SK-N-SH (cell line): Measurements from ENCODE around the gene ARMC6. TPM values are rescaled to one million over a fixed set of nuclear protein-coding genes. Genes with fewer than 3 reads are reported as not detected.
A peak's percentile ranks its signal among the peaks of the same experiment; 100 is the strongest.

Experiments used
- CTCF ChIA-PET: fragments of 300-600, 350-600 bp; formaldehyde crosslinking; extraction: SDS; loops from one replicate; lab custom pipeline; 2021; lab: Yijun Ruan, JAX
- POLR2A ChIA-PET: fragments of 350-600 bp; sonication (Branson Sonifier 250); formaldehyde crosslinking; extraction: SDS; loops from one replicate; lab custom pipeline; 2020; ENCODE audit warnings: antibody characterized with exemption, inconsistent platforms; lab: Yijun Ruan, JAX
- DNase-seq: peaks from one replicate; pipeline ENCODE4 v3.0.0; 2012
- H2AFZ ChIP-seq: fragments of 200-600 bp; sonication (generic); 2 replicates; pipeline ENCODE4 v1.8.1; 2016; ENCODE audit warnings: antibody characterized with exemption, mild to moderate bottlenecking, low read depth
- H3F3A ChIP-seq: fragments of 200-600 bp; sonication (generic); replicated peaks from 2 replicates; pipeline ENCODE3; 2016; ENCODE audit warnings: antibody characterized with exemption, mild to moderate bottlenecking; ENCODE audit not compliant: insufficient read depth
- H3K27ac ChIP-seq, 2 experiments: fragments of 200-500 bp in 1 of 2; fragments of 200-600 bp in 1 of 2; sonication (Bioruptor generic) in 1 of 2; sonication (generic), shearing (Covaris generic) in 1 of 2; 2 replicates each; pipeline versions ENCODE4 v1.5.1 to v1.6.1; 2014 to 2016; ENCODE audit warnings: low read depth in 2 of 2, inconsistent platforms in 1 of 2, low read length in 1 of 2, mild to moderate bottlenecking in 1 of 2, mixed read lengths in 1 of 2
- H3K27me3 ChIP-seq: fragments of 200-600 bp; sonication (generic), shearing (Covaris generic); 2 replicates; pipeline ENCODE4 v1.6.1; 2016; ENCODE audit warnings: mixed run types; ENCODE audit not compliant: insufficient read depth
- H3K36me3 ChIP-seq, 2 experiments: fragments of 200-500 bp in 1 of 2; fragments of 200-600 bp in 1 of 2; sonication (Bioruptor generic) in 1 of 2; sonication (generic) in 1 of 2; replicated peaks in 1 of 2; 2 replicates each; pipeline versions ENCODE3 to v1.5.1; 2014 to 2016; ENCODE audit warnings: low read length in 1 of 2, mild to moderate bottlenecking in 1 of 2; ENCODE audit not compliant: insufficient read depth in 2 of 2, control insufficient read depth in 1 of 2
- H3K4me1 ChIP-seq, 2 experiments: fragments of 200-500 bp in 1 of 2; fragments of 200-600 bp in 1 of 2; sonication (Bioruptor generic) in 1 of 2; sonication (generic), shearing (Covaris generic) in 1 of 2; 2 replicates each; pipeline versions ENCODE4 v1.5.1 to v1.6.1; 2014 to 2016; ENCODE audit warnings: low read depth in 1 of 2, low read length in 1 of 2, mixed run types in 1 of 2; ENCODE audit not compliant: insufficient read depth in 2 of 2, control insufficient read depth in 1 of 2
- H3K4me2 ChIP-seq: fragments of 200-600 bp; sonication (generic), shearing (Covaris generic); 2 replicates; pipeline ENCODE4 v1.6.1; 2017; ENCODE audit warnings: mixed run types
- H3K4me3 ChIP-seq, 2 experiments: fragments of 200-500 bp in 1 of 2; fragments of 200-600 bp in 1 of 2; sonication (Bioruptor generic) in 1 of 2; sonication (generic), shearing (Covaris generic) in 1 of 2; 2 replicates each; pipeline versions ENCODE4 v1.5.1 to v1.8.1; 2014 to 2016; ENCODE audit warnings: low read depth in 2 of 2, inconsistent platforms in 1 of 2, low read length in 1 of 2, mild to moderate bottlenecking in 1 of 2, mixed read lengths in 1 of 2, moderate library complexity in 1 of 2
- H3K79me2 ChIP-seq: fragments of 200-600 bp; sonication (generic); 2 replicates; pipeline ENCODE4 v1.8.1; 2017; ENCODE audit warnings: mild to moderate bottlenecking; ENCODE audit not compliant: insufficient read depth
- H3K9ac ChIP-seq: fragments of 200-600 bp; sonication (generic); 2 replicates; pipeline ENCODE4 v1.6.1; 2017; ENCODE audit warnings: mixed run types
- H3K9me2 ChIP-seq: fragments of 200-600 bp; sonication (generic); 2 replicates; pipeline ENCODE4 v1.6.1; 2017; ENCODE audit warnings: mixed run types
- H3K9me3 ChIP-seq: fragments of 200-600 bp; sonication (generic); 2 replicates; pipeline ENCODE4 v1.6.1; 2017; ENCODE audit warnings: mixed run types, mild to moderate bottlenecking, moderate library complexity
- H4K20me1 ChIP-seq: fragments of 200-600 bp; sonication (generic); 2 replicates; pipeline ENCODE4 v1.6.1; 2017; ENCODE audit warnings: mild to moderate bottlenecking, mixed run types; ENCODE audit not compliant: insufficient read depth
- ELF1 ChIP-seq: IDR thresholded peaks from 2 replicates; pipeline ENCODE4 v1.4.0; 2012
- FOSL2 ChIP-seq: IDR thresholded peaks from 2 replicates; pipeline ENCODE4 v1.4.0; 2012; ENCODE audit warnings: low read depth, mild to moderate bottlenecking, moderate library complexity, borderline replicate concordance
- FOXM1 ChIP-seq: IDR thresholded peaks from 2 replicates; pipeline ENCODE4 v1.4.0; 2012; ENCODE audit warnings: low read depth, mild to moderate bottlenecking
- GATA2 ChIP-seq: sonication (generic); formaldehyde crosslinking; IDR thresholded peaks from 2 replicates; pipeline ENCODE4 v1.5.0; 2020; ENCODE audit warnings: mild to moderate bottlenecking, missing genetic modification reagents
- JUND ChIP-seq: IDR thresholded peaks from 2 replicates; pipeline ENCODE4 v1.4.0; 2012
- MEF2A ChIP-seq: IDR thresholded peaks from 2 replicates; pipeline ENCODE4 v1.4.0; 2012; ENCODE audit warnings: low read depth, borderline replicate concordance
- NFIC ChIP-seq: IDR thresholded peaks from 2 replicates; pipeline ENCODE4 v1.4.0; 2012; ENCODE audit warnings: borderline replicate concordance
- NRF1 ChIP-seq: IDR thresholded peaks from 2 replicates; pipeline ENCODE4 v1.6.1; 2012; ENCODE audit warnings: low read depth, mild to moderate bottlenecking, low read length
- POLR2AphosphoS5 ChIP-seq: IDR thresholded peaks from 2 replicates; pipeline ENCODE4 v1.6.1; 2012; ENCODE audit warnings: low read depth, low read length
- RAD21 ChIP-seq: IDR thresholded peaks from 2 replicates; pipeline ENCODE4 v1.6.1; 2012; ENCODE audit warnings: mild to moderate bottlenecking, low read length
- RFX5 ChIP-seq: IDR thresholded peaks from 2 replicates; pipeline ENCODE4 v1.6.1; 2012; ENCODE audit warnings: mild to moderate bottlenecking, improper control_type of control experiment, low read length
- RXRA ChIP-seq: IDR thresholded peaks from 2 replicates; pipeline ENCODE4 v1.4.0; 2012; ENCODE audit warnings: low read depth, mild to moderate bottlenecking, borderline replicate concordance
- TAF1 ChIP-seq: IDR thresholded peaks from 2 replicates; pipeline ENCODE4 v1.6.1; 2012; ENCODE audit warnings: low read depth, mild to moderate bottlenecking, low read length, moderate library complexity, borderline replicate concordance
- TCF12 ChIP-seq: IDR thresholded peaks from 2 replicates; pipeline ENCODE4 v1.4.0; 2012
- YY1 ChIP-seq: IDR thresholded peaks from 2 replicates; pipeline ENCODE4 v1.4.0; 2012; ENCODE audit warnings: low read depth, mild to moderate bottlenecking
- WGBS: methylation state at CpG from one replicate; pipeline ENCODE4 v1.1.6; 2017; ENCODE audit warnings: low lambda C conversion rate; 5-methylcytosine and 5-hydroxymethylcytosine counted together
- polyA plus RNA-seq, 3 experiments: library from polyadenylated mRNA; depleted of rRNA; stranded (reverse); fragments of >200 nt; gene quantifications; 2 replicates each; pipeline ENCODE4 v1.2.3, GENCODE V29; 2012
- TF ChIP-seq, protein P1 (sequence below): IDR thresholded peaks from 2 replicates; pipeline ENCODE4 v1.4.0; 2012; ENCODE audit warnings: low read depth
- TF ChIP-seq, protein P2 (sequence below): fragments of 150-350 bp; IDR thresholded peaks from 2 replicates; pipeline ENCODE4 v1.6.1; 2016; ENCODE audit warnings: mild to moderate bottlenecking, low read depth, low read length

The ARMC6 gene
- polyA plus RNA-seq, 1 of the 3 experiments (the other 2 are of a cell fraction), result 34.7 TPM

DNA sequence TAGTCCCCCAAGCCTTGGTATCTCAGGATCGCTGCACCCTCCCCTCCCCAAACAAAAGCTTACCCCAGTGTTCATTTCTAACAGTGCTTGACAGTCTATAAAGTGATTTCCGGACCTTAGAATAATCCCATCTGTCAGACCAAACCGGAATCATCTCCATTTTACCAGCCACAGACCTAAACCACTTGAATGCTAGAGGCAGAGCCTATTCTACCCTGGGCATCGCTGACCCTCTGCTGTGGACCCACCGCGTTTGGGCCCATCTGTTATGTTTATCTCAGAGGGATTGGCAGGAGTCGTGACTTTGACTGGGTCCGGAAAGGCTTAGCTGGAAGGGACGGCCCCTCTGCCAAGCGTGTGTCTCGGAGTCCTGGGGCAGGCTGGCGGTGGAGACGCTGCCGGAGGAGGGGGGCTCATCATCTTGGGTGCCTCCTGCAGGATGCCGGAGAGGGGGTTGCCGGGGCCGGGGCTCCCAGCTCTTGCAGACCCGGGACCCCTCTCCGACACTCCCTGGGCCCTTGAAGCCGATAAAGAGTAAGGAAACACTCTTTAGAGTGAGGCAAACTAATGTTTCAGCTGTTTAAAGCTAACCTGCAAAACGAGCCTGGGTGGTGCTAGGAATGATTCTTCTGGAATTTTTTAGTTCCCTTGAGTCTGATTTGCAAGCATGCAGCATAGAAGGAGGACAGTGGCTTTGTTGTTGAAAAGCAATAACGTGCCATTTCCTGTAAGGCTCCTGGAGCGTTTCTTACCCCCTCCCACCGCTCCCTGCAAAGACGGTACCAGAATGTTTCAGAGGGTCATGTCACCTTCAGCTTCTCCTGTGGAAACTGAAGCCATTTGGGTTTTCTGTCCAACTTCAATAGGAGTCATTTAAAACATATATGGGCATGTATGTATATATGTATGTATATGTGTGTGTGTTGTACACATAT is 31.7 kb downstream of the ARMC6 start:
- DNase-seq, result peak; percentile 56
- H3K36me3 ChIP-seq, result no peaks in the 10 kb centered on the region
- 15% methylated on average over 18 of the region's 25 CpGs for WGBS
- peak overlapping the region; percentile 59 to 72 for H3K4me3 ChIP-seq
- no peaks in the 10 kb centered on the region for H3K27me3 ChIP-seq
- H3K9ac ChIP-seq, result peak overlapping the region; percentile 21; the same call in 1 of the 2 replicates
- H3K9me3 ChIP-seq, result no peaks in the 10 kb centered on the region
- H3K9me2 ChIP-seq, result no peaks in the 10 kb centered on the region
- H3K27ac ChIP-seq, result no peak overlapping the region
- H3F3A ChIP-seq, result peaks cover 24% of the 10 kb centered on the region
- peaks cover 6 to 16% of the 10 kb centered on the region in 2 experiments; a peak in 2 of 4 replicates for H3K4me1 ChIP-seq
- ChIA-PET CTCF (interaction anchor here (1.0 to 2.3 kb wide), 4 partner anchors 8 to 13 kb away, joined by 3 to 6 read pairs (median 3); no protein-coding TSS in a partner anchor), POLR2A (no interaction called here)
- H3K4me2 ChIP-seq, result peak overlapping the region; percentile 96
- H4K20me1 ChIP-seq, result no peaks in the 10 kb centered on the region
- no peaks in the 10 kb centered on the region for H3K79me2 ChIP-seq
- TF ChIP-seq, protein P1, sequence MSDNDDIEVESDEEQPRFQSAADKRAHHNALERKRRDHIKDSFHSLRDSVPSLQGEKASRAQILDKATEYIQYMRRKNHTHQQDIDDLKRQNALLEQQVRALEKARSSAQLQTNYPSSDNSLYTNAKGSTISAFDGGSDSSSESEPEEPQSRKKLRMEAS, result no peak
- TF ChIP-seq NRF1 (no peak), RAD21 (no peak), TCF12 (no peak), JUND (no peak), RFX5 (no peak), FOSL2 (no peak), GATA2 (no peak), YY1 (no peak), TAF1 (no peak), MEF2A (no peak)
- H2AFZ ChIP-seq, result peak overlapping the region; percentile 73; the same call in 1 of the 2 replicates

DNA sequence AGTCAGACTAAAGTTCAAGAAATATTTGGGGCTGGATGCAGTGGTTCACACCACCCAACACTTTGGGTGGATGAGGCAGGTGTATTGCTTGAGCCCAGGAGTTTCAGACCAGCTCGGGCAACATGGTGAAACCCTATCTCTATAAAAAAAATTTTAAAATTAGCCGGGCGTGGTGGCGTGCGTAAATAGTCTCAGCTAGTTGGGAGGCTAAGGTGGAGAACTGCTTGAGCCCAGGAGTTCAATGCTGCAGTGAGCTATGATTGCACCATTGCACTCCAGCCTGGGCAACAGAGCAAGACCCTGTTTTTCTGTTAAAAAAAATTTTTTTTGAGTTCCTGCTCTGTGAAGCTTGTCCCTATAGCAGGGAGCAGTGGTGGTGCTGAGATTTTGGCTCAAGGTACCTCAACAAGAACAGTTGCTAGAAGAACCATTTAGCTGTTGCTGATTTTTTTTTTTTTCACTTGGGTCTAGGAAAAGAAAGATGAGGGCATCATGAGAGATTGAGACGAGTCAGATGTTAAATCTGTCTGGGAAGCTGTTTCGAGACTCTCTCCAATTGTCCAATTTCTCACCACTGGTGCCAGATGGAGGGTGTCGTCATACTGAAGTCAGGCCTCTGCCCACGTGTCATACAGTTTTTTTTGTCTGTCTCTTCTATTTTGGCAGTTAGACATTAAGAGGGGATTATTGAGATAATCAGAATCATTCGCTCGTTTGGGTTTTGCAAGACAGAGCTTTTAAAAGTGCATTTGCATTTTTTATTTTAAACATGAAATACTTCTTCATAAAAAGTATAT is 34.1 kb downstream of the ARMC6 start:
- Histone ChIP-seq H3K9me3 (no peaks in the 10 kb centered on the region), H2AFZ (no peak overlapping the region), H3K36me3 (no peaks in the 10 kb centered on the region), H3K9me2 (no peaks in the 10 kb centered on the region), H3K4me2 (no peak overlapping the region), H3K9ac (no peak overlapping the region), H3K79me2 (no peaks in the 10 kb centered on the region), H3K27ac (no peak overlapping the region), H3K27me3 (no peaks in the 10 kb centered on the region), H3K4me3 (no peak overlapping the region), H4K20me1 (no peaks in the 10 kb centered on the region), H3K4me1 (peaks cover 6 to 16% of the 10 kb centered on the region in 2 experiments; a peak in 2 of 4 replicates), H3F3A (peaks cover 16% of the 10 kb centered on the region)
- POLR2A ChIA-PET, result no interaction called here
- no peak for DNase-seq
- TF ChIP-seq TAF1 (no peak), FOXM1 (no peak), RXRA (no peak), YY1 (no peak), NFIC (no peak), RFX5 (no peak), ELF1 (no peak), GATA2 (no peak), POLR2AphosphoS5 (no peak)
- TF ChIP-seq, protein P2, sequence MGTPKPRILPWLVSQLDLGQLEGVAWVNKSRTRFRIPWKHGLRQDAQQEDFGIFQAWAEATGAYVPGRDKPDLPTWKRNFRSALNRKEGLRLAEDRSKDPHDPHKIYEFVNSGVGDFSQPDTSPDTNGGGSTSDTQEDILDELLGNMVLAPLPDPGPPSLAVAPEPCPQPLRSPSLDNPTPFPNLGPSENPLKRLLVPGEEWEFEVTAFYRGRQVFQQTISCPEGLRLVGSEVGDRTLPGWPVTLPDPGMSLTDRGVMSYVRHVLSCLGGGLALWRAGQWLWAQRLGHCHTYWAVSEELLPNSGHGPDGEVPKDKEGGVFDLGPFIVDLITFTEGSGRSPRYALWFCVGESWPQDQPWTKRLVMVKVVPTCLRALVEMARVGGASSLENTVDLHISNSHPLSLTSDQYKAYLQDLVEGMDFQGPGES, result no peak
- CTCF ChIA-PET, result interaction anchor here (1.5 kb wide), 1 partner anchor 49 kb away, joined by 8 read pairs; no protein-coding TSS in a partner anchor
- 90% methylated on average over 10 of the region's 11 CpGs for WGBS
